Measurements from ENCODE around the gene MFAP3L.
"Not testable (repeated sequence)": the region's sequence is repeated elsewhere in the genome, so short reads cannot be mapped to it uniquely, and the experiment has no call there.

Gene MFAP3L

DNA sequence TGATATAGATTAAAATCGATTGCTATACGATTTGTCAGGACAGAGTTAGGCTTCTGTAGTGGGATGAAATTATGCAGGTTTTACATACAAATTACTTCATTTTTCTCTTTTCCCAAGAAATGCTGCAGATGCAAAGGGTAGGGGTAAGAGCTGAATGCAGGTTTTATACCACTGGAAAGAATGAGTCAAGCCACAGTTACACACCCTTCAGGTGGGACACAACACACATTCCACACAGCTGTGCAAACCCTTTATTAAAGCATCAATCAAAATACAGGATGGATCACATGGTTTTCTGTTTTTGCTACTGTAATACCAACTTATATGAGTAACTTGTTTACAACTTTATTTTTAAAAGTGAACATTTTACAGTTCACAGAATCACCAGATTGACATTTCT is 39.8 kb downstream of the MFAP3L start:
- no peak for DNase-seq

DNA sequence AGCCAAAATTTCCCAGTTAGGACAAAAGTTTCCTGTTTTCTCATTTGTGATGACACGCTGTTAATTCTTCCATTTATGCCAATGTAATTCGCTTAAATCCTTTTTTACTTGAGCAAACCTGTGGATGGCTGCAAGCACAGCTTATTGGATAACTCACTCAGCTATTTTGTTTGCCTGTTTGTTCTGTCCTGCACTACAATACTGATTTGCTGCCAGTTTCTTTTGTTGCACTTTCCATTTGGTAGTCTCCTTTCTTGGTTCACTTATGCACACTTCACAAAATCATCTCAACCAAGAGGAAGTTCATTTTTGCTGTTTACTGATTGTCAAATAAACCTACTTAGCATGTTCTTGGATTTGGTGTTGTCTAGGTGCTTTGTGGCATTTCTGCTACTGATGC is 40.3 kb downstream of the MFAP3L start:
- DNase-seq, result no peak

- no peak for DNase-seq
These were observed 41.5 kb downstream of the MFAP3L start for GRCh38 chr4:169984745-169985144.

GRCh38 chr4:169984173-169984572 is 42.0 kb downstream of the MFAP3L start:
- no peak for DNase-seq

- no peak for DNase-seq
These were observed 49.2 kb downstream of the MFAP3L start for GRCh38 chr4:169976951-169977350.

GRCh38 chr4:169975838-169976796 is 50.1 kb downstream of the MFAP3L start:
- DNase-seq, result no peak

DNA sequence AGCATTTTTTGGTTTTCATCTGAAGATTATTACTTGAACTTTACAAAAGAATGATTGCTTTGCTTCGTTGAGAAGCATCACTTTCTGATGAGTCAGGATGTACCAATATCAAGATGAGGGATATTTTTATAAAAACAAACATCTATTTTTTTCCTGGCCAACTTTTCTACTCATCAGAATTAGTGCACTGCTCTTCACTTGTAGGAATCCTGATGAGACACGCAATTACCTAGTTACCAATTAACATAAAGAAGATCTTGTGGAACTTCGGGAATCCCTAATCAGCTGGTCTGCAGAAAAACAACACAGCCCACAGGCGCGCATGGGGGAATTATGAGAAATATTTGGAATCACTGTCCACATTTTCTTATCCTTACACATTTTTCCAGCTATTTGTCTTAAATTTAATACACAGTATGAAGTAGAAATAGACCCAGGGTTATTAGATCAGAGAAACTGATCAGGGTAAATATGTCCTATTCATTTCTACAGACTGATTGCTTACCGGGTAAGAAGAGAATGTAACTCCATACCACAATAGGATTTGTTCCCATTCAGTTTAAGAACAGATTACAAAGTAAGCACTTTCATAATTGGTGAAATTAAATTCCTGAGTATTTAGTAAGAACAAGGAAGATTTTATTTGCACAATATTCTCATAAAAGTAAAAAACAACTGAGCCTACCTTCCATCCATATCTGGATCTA is 50.9 kb downstream of the MFAP3L start:
- DNase-seq, result no peak

GRCh38 chr4:169971456-169972015 is 54.7 kb downstream of the MFAP3L start:
- DNase-seq, result no peak

GRCh38 chr4:169968999-169969398 is 57.2 kb downstream of the MFAP3L start:
- DNase-seq, result no peak

- DNase-seq, result no peak
These were observed 62.2 kb downstream of the MFAP3L start for GRCh38 chr4:169963998-169964397.

DNA sequence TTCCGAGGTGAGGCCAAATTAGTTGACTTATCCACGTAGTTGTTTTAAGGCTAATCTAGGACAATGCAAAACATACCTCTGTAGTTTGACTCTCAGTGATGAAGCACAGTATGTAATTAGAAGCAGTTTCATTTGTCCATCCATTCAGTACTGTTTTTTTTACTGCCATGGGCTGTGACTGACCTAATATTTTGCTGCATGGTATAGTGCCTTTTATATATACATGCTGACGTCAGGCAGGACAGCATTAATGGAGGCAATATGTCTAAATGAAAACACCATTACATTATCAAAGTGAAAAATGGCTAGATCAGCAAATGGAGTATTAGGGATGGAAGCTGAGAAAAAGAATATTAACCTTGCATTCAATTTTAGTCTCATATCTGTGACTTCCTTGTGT is 66.9 kb downstream of the MFAP3L start:
- no peak for DNase-seq

DNA sequence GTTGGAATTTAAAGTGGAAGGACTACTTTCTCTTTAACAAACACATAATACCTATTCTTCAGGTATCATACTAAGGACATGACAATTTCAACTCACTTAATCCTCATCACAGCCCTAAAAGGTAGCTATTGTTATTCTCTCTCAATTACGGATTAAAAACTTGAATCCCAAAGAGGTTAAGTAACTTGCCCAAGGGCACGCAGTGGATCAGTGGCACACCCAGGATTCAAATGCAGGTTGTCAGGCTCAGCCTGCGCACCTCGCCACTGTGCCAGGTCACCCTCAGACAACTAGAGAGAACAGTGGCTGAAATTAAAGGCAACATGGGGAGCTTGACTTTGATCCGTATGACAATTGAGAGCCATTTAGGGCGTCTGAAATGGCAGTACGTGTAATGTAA is 67.6 kb downstream of the MFAP3L start:
- DNase-seq, result no peak

DNA sequence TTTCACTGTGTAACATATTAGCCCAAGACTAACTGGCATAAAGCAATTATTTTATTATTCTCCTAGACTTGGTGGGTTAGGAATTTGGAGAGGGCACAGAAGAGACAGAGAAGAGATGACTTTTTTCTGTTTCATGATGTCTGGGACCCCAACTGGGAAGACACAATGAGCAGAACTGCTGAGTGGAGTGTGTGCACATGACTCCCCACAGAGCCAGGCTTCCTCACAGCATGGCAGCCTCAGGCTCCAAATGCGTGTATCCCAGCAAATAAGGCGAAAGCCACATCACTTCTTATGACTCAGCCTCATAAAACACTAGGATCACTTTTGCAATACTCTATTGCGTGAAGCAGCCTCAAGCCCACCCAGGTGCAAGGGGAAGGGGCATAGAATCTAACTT is 68.4 kb downstream of the MFAP3L start:
- no peak for DNase-seq

DNA sequence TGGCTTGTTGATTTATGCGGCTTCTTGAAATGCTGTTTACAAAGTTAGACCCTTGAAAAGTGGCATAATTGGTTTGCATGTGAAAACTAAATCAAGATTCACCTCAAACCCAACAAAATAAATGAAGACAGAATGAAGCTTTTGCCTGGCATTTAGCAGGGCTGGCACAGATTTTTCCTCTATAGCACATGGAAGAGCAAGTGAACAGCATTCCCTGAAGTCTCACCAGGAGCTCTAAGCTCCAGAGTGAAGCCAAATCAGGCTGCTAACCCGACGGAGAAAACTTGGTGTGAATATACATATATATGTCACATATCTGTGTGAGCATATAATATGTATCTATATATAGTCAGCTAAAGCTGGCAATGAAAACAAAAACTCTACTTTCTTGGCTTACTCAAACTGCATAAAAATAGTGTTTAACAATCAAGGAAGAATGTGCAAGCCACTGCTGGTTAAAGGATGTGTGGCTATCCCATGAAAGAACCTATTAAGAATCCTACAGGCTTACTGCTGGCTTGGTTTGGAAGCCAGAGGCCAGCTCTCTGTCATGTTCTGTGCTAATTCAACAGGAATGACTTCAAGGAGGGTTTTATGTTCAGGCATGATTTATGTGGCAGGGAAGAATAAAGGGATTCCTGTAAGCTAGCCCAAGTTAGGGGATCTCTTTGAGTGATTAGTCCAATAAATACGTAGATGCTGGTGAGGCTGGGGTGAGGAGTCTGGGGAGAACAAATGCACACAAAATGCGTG is 69.9 kb downstream of the MFAP3L start:
- no peak for DNase-seq

DNA sequence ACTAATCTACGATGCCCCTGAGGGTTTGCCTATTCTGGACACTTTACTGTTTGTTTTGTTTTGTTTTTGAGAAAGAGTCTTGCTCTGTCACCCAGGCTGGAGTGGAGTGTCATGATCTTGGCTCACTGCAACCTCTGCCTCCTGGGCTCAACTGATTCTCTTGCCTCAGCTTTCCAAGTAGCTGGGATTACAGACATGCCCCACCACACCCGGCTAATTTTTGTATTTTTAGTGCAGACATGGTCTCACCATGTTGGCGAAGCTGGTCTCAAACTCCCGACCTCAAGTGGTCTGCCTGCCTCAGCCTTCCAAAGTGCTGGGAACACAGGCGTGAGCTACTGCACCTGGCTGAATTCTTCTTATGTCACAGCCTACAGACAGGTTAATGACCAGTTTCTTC is 70.7 kb downstream of the MFAP3L start:
- DNase-seq, result no peak

DNA sequence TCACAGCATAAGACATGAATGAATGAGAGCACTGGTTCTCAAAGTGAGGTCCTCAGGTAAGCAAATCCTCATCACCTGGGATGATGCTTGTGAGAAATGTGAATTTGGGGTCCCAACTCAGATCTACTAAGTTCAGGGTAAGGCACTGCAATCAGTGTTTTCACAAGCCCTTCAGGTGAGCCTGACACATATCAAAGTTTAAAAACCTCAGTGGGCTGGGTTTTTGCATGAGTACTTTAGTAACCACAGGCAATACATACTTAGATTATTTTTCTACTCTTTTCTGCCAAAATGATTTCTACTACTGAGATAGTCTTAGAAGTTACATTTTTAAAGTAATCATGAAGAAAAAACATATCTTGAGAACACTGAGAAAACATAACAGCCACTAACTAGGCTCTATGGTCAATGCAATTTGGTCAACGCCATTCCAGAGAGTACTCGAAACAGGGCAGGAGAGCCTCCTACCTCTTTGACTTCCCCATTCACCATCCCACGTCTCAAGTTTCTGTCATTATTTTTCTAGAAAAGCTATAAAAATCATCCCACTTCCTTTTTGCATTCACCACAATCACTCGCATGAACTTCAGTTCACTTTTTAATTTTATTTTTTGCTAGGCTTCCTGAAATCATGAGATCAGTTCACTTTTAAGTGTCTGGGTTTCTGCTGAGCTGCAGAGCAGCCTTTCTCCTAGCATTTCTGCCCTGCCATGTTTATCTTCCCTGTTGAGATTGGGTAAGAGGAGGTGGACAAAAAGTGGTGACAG is 73.8 kb downstream of the MFAP3L start:
- peak; percentile 53 to 73 (median 65) for DNase-seq

DNA sequence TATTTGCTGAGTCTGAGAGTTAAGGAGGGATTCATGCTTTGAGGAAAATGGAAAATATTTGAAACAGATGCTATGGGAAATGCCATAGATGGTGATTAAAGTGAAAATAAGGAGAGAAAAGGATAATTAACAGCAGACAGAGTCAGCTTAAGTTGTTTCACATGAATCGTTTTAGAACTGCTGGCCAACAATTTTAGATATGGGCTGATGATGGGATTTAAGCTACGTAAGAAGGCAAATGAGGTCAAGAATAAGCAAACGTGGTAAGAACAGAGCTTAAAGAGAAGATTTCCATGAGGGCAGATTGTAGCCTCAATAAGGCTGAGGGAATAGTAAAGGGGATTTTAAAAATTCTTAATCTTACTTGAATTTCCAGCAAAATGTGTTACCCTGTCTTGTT is 77.9 kb downstream of the MFAP3L start:
- peak in 1 of 3 donors; percentile 13 for DNase-seq

DNA sequence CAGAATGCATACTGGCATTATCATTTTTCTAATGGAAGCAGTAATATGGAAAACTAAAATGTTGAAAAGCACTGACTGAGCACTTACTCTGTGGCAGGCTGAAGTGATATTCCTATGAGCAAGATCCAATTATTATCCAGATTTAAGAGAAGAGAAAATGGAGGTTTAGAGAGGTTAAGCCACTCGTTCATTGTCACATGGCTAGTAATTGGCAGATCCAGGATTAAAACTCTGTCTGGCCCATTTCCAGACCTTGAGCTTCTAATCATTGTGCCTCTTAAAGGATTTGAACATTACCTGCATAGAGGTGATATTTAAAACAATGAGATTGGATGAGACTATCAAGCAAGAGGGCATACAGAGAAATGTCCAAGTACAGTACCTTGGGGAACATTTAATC is 80.6 kb downstream of the MFAP3L start:
- DNase-seq, result no peak

GRCh38 chr4:169943601-169944000 is 82.6 kb downstream of the MFAP3L start:
- not testable (repeated sequence) for DNase-seq

- DNase-seq, result no peak
These were observed 85.1 kb downstream of the MFAP3L start for GRCh38 chr4:169941141-169941540.

GRCh38 chr4:169940460-169940859 is 85.7 kb downstream of the MFAP3L start:
- DNase-seq, result no peak
